AG09319 (cell line): Measurements from ENCODE around the gene LMO1.
A peak's percentile ranks its signal among the peaks of the same experiment; 100 is the strongest.

Experiments
- DNase-seq: peaks from one replicate; pipeline ENCODE4 v3.0.0-alpha.2; 2010; ENCODE audit warnings: low read depth; ENCODE audit errors: extremely low read depth
- TF ChIP-seq, protein P1 (sequence below): IDR thresholded peaks from 2 replicates; pipeline ENCODE4 v1.5.1; 2011; ENCODE audit warnings: low read depth, mild to moderate bottlenecking, inconsistent platforms, low read length, moderate library complexity

LMO1 gene

DNA sequence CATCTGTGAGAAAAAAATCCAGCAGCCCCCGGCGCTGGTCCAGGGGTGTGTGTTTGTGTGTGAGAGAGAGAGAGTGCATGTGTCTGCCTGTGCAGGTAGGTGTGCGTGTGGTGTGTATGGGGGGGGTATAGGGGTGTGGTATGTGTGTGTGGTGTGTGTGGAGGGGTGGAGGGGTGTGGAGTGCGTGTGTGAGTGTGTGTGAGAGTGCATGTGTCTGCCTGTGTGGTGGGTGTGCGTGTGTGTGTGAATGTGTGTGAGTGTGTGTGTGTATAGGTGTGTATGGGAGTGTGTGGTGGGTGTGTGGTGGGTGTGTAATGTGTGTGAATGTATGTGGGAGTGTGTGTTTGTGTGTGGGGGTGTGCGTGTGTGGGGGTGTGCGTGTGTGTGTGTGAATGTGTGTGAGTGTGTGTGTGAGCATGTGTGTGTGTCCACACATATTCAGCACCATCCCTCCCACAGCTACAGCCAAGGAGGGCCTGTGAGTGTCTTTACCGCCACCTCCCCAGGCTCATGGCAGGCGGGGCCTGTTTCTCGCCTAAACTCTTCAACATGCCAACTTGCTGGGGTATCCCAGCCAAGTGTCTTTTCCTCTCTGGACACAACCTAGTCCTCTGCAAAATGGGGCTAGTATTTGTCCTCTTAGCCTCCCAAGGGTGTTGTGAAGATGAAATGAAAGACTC lies 11.9 kb downstream of the LMO1 start:
- TF ChIP-seq, protein P1, sequence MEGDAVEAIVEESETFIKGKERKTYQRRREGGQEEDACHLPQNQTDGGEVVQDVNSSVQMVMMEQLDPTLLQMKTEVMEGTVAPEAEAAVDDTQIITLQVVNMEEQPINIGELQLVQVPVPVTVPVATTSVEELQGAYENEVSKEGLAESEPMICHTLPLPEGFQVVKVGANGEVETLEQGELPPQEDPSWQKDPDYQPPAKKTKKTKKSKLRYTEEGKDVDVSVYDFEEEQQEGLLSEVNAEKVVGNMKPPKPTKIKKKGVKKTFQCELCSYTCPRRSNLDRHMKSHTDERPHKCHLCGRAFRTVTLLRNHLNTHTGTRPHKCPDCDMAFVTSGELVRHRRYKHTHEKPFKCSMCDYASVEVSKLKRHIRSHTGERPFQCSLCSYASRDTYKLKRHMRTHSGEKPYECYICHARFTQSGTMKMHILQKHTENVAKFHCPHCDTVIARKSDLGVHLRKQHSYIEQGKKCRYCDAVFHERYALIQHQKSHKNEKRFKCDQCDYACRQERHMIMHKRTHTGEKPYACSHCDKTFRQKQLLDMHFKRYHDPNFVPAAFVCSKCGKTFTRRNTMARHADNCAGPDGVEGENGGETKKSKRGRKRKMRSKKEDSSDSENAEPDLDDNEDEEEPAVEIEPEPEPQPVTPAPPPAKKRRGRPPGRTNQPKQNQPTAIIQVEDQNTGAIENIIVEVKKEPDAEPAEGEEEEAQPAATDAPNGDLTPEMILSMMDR: no peak
- no peak for DNase-seq

DNA sequence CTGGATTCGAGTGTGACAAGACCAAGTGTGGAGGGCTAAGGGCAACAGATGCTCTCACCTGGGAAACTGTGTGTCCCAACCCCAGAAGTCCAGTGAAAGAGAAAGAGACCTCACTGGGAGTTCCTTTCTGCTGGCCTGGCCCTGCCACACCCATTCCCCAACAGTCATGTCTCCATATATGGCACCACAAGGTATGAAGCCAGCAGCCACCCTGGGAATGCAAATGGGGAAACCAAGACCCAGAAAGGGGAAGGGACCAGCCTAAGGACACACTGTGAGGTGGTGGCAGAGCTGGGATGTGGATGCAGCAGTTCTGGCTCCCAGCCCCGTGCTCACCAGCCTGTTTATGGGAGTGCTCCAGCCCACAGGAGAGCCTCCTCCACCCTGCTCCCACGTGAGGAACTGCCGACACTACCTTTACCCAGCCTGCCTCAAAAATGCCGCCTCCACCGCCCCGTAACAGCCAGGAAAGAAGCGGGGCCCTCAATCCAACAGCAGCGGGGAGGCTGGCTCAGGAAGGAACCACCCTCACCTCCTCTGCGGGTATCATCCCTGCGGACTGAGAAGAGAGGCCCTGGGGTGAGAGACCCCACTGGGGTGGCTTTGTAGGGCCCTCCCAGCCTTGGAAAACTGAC lies 12.6 kb downstream of the LMO1 start:
- TF ChIP-seq, protein P1: no peak
- no peak for DNase-seq

DNA sequence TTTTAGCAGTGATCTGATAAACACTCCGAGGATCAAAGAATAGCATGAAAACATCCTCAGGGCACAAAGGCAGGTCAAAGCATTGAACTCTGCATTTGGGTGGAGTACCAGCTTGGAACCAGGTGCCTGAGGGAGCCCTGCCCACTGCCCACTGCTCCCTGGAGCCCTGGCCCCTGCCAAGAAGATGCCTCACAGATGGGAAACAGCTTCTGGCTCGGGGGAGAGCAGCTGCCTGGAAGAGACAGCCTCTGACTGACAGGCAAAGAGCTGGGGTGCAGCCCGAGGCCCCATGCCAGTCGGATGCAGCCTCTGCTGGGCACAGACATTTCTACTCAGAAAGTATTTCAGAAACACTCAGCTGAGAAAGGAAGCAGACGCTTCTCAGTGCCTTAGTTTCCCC lies 13.2 kb downstream of the LMO1 start:
- no peak for DNase-seq
- TF ChIP-seq, protein P1: no peak

DNA sequence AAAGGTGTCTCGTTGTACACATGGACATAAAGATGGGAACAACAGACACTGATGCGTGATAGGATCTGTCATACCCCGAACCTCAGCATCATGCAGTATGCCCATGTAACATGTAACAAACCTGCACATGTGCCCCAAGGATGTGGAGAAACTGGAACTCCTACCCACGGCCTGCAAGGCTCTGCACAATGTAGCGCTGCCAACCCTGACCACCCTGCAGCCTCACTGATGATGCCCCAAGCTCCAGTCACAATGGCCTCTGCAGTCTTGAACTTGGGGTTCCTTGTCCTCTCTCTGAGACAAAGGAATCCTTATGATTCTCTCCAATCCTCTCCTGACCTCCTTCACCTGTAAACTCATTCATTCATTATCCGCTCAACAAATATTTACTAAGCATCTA lies 14.2 kb downstream of the LMO1 start:
- TF ChIP-seq, protein P1: no peak
- no peak for DNase-seq

DNA sequence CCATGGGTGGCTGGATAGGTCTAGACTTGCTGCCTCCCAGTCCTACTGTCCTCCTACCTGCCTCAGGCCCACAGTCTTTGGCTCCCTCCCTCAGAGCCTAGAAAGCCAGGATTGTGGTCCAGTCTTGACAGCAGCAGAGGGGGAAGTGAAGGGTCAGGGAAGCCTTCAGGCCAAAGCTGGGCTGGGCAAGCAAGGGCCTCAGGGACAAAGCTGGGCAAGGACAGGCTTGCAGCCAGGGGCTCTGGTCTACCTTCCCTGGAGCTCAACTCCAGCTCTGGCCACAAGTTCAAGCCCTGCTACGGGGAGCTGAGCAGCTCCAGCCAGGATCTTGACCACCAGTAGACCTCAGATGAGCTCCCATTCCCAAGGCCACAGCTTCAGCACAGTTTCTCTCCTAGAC lies 14.9 kb downstream of the LMO1 start:
- DNase-seq: no peak
- TF ChIP-seq, protein P1: no peak

DNA sequence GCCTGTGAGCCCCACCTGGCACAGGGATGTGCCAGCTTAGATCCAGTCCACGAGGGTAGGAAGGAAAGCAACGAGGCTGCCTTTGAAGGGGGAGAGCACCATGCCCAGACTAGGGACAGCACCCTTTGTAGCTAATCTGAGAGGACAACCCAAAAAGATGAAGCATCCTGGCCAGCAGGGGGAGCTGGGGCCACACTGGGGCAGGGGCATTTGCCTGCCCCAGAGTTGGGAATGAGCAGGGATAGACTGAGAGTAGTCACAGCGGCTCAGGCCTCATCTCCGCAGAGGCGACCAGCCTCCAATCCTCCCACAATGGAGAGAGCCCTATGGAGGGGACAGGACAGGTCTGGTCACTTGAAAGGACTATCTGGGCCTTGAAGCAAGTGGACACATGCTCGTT lies 16.4 kb downstream of the LMO1 start:
- no peak for DNase-seq
- TF ChIP-seq, protein P1: peak; percentile 40

DNA sequence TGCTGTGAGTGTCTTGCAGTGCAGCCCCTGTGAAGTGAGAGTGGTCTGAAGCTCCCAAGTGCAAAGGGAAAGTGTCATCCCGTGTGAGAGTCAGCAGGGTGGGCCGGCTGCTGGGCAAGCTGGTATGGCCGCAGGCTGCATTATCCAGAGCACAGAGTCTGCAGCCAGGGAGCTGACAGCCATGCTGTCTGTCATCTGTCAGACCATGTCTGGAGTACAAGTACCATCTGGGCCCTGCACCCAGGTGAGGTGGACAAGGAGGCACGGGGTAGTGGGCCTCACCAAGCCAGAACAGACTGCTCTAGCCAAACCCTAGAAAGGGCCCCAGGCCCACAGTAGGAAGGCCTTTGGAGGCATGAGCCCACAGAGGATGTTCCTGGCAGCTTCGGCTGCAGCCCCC lies 20.2 kb downstream of the LMO1 start:
- no peak for DNase-seq

More for the DNA sequence above, 20.2 kb downstream of the LMO1 start:
- TF ChIP-seq, protein P1: no peak
